C1 segment of cervical spinal cord (tissue), 14 donors: ENCODE measurements around the gene FMNL2.

ENCODE experiments used
- DNase-seq, 14 donors: peaks; one replicate each; lab custom pipeline; 2025; lab: John Stamatoyannopoulos, UW

Gene FMNL2

GRCh38 chr2:152553518-152553917 lies 218.5 kb downstream of the FMNL2 start:
- no peak for DNase-seq

GRCh38 chr2:152555048-152555447 lies 220.1 kb downstream of the FMNL2 start:
- DNase-seq, result no peak

- no peak for DNase-seq
Measured at GRCh38 chr2:152556506-152556905, 221.5 kb downstream of the FMNL2 start.

GRCh38 chr2:152557273-152557888 lies 222.4 kb downstream of the FMNL2 start:
- no peak for DNase-seq

- DNase-seq, result no peak
Measured at GRCh38 chr2:152558158-152558984, 223.4 kb downstream of the FMNL2 start.

DNA sequence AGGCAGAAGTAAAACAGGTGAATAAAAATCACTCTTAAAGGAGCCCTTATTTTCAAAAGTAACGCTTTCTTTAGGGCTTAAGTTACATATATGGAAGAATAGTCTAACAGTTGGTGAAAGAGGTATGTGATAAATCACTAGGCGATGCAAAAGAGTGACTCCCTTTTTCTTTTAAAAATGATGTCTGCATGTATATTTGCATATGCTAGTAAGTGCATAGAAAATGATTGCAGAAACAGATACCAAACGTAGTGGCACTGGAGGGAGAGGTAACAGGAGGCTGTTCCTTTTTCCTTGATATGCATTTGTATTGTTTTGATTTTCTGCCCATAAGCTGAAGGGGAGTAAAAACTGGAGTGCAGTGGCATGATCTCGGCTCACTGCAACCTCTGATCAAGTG lies 224.0 kb downstream of the FMNL2 start:
- DNase-seq, result no peak

DNA sequence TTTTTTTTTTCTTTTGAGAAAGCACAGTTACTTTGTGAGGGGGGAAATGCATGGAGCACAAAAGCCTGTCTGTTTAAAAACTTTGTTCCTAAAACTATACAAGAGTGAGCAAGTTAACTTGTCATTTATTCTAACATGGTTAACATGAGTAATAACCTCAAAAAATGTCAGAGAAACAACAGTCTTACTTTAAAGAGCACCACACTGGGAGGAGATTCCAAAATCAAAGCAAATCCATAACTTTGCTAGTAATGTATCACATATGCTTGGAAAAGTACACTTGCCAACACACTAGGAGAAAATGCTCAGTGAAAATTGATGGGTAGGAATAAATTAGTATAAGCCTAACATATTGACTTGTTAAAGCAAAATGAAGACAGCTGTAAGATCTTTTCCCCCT lies 225.2 kb downstream of the FMNL2 start:
- no peak for DNase-seq

GRCh38 chr2:152560873-152561595 lies 226.1 kb downstream of the FMNL2 start:
- DNase-seq, result no peak

- no peak for DNase-seq
Measured at GRCh38 chr2:152562198-152562884, 227.4 kb downstream of the FMNL2 start.

GRCh38 chr2:152563764-152564163 lies 228.8 kb downstream of the FMNL2 start:
- DNase-seq, result peak in 1 of 14 donors; percentile 5

- no peak for DNase-seq
Measured at GRCh38 chr2:152564754-152565551, 230.0 kb downstream of the FMNL2 start.

- no peak for DNase-seq
Measured at GRCh38 chr2:152565884-152566727, 231.1 kb downstream of the FMNL2 start.

DNA sequence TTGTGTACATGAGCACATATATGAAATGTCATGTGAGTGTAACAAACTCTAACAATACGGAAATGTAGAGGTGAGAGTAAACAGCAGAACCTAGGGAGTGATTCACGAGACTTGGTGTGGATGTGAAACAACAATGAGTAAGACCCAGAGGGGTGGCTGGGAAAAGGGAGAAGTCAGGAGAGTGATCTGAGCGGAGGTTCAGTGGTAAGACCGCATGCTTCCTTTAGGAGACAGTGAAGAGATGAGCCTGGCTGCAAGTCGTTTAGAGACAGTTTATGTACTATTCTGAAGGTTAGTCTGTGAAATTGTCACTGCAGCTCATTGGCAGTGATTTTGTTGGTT lies 231.7 kb downstream of the FMNL2 start:
- peak in 1 of 14 donors; percentile 16 for DNase-seq

GRCh38 chr2:152568531-152568930 lies 233.6 kb downstream of the FMNL2 start:
- no peak for DNase-seq

GRCh38 chr2:152569186-152569585 lies 234.2 kb downstream of the FMNL2 start:
- no peak for DNase-seq

- peak in 1 of 14 donors; percentile 17 for DNase-seq
Measured at GRCh38 chr2:152571048-152571766, 236.2 kb downstream of the FMNL2 start.

DNA sequence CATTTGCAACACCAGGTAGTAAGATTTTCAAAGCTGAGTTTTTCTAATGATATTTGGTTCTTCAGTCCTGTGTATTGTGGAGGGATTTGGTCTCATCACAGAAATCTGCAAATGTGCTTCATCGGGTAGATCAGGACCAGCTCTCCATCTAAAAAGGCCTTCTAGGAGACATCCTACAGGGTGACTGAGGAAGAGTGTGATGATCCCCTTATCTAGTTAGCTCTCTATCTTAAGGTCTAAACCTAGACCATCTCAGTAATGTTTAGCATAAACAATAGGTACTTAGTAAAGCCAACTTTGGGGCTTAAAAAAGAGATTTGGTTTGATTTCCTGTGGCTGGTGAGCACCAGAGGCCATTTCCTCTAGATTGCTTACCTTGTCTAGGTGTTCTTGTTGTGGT lies 237.1 kb downstream of the FMNL2 start:
- no peak for DNase-seq

- DNase-seq, result peak in 6 of 14 donors; percentile 15 to 71 (median 34)
Measured at GRCh38 chr2:152573168-152573567, 238.2 kb downstream of the FMNL2 start.

- no peak for DNase-seq
Measured at GRCh38 chr2:152577579-152577978, 242.6 kb downstream of the FMNL2 start.

DNA sequence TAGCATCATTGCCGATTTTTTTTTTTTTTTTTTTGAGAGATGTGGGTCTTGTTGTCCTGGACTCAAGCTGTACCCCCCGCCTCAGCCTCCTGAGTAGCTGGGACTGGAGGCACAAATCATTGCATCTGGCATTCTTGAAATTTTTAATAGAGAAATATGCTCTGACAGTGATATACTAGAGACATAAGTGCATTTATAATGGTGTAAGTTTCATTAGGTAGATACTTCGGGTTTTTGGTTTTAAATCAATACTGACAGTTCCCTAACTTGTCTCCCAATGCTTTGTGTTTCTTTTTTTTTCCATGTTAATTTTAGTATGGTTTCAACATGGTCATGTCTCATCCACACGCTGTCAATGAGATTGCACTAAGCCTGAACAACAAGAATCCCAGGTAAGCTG lies 243.6 kb downstream of the FMNL2 start:
- no peak for DNase-seq
